Right atrium auricular region (tissue), 2 donors: ENCODE data around the gene CDH16. TPM values are rescaled to one million over a fixed set of nuclear protein-coding genes. Genes with fewer than 3 reads are reported as not detected.
"Not testable (repeated sequence)": the region's sequence is repeated elsewhere in the genome, so short reads cannot be mapped to it uniquely, and the experiment has no call there.

ENCODE experiments used
- DNase-seq: peaks from one replicate; pipeline ENCODE4 v3.0.0-alpha.2; 2019; ENCODE audit warnings: low spot score
- H3K27ac ChIP-seq, 2 donors: fragments of 200-600 bp; sonication (generic); 1 replicate in 1 of 2; 2 replicates in 1 of 2; pipeline ENCODE4 v1.5.1; 2016 to 2019
- H3K27me3 ChIP-seq, 2 donors: fragments of 200-600 bp; sonication (generic); one replicate each; pipeline versions ENCODE4 v1.5.1 to v1.6.0; 2017 to 2019
- H3K36me3 ChIP-seq: fragments of 200-600 bp; sonication (generic); one replicate; pipeline ENCODE4 v1.5.1; 2016
- H3K4me1 ChIP-seq, 2 donors: fragments of 200-600 bp; sonication (generic); one replicate each; pipeline versions ENCODE4 v1.5.1 to v1.6.0; 2017 to 2019
- H3K4me3 ChIP-seq, 2 donors: fragments of 200-600 bp; sonication (generic); 1 replicate in 1 of 2; 2 replicates in 1 of 2; pipeline ENCODE4 v1.5.1; 2017 to 2019; ENCODE audit warnings: mild to moderate bottlenecking in 1 of 2, moderate library complexity in 1 of 2
- H3K9me3 ChIP-seq, 2 donors: fragments of 200-600 bp; sonication (generic); one replicate each; pipeline ENCODE4 v1.5.1; 2019
- total RNA-seq, 2 donors: library from RNA; depleted of rRNA; stranded (reverse); fragments of >200 nt; gene quantifications; one replicate each; pipeline ENCODE4 v1.1.0, GENCODE V29; 2016
- TF ChIP-seq, protein P1 (sequence below), 2 donors: fragments of 200-600 bp; sonication (generic); IDR thresholded peaks; one replicate each; pipeline ENCODE4 v1.5.1; 2019; ENCODE audit warnings: antibody characterized with exemption in 2 of 2

The CDH16 gene
- total RNA-seq, 2 donors from 2014 or later = 0.79 to 1.4 TPM

DNA sequence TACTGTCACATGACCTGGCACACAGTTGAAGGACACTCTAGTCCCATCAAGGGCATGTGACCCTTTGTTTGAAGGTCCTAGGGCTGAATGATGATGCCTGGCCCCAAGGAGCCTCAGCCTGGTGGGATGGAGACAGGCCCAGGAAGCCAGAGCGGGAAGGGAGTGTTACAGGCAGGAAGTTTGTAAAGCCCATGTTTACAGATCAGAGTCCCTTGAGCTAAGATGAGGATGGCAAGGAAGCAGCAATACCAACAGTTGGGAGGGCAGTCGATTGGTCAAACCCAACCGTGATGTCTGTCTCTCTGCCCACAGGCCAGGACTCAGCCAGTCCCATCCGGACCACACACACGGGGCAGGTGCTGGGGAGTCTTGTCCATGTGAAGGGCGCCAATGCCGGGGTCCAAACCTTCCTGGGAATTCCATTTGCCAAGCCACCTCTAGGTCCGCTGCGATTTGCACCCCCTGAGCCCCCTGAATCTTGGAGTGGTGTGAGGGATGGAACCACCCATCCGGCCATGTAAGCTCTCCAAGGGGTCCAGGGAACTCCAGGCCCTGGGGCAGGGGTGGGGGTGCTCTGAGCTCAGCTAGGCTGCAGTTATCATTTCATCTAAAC lies 19.1 kb upstream of the CDH16 start:
- DNase-seq = no peak
- H3K4me1 ChIP-seq = peaks cover 0 to 33% of the 10 kb centered on the region in 2 donors
- TF ChIP-seq, protein P1, sequence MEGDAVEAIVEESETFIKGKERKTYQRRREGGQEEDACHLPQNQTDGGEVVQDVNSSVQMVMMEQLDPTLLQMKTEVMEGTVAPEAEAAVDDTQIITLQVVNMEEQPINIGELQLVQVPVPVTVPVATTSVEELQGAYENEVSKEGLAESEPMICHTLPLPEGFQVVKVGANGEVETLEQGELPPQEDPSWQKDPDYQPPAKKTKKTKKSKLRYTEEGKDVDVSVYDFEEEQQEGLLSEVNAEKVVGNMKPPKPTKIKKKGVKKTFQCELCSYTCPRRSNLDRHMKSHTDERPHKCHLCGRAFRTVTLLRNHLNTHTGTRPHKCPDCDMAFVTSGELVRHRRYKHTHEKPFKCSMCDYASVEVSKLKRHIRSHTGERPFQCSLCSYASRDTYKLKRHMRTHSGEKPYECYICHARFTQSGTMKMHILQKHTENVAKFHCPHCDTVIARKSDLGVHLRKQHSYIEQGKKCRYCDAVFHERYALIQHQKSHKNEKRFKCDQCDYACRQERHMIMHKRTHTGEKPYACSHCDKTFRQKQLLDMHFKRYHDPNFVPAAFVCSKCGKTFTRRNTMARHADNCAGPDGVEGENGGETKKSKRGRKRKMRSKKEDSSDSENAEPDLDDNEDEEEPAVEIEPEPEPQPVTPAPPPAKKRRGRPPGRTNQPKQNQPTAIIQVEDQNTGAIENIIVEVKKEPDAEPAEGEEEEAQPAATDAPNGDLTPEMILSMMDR (IDR thresholded peaks at IDR 0.05) = no peak
- H3K27me3 ChIP-seq = no peaks in the 10 kb centered on the region
- H3K9me3 ChIP-seq = no peaks in the 10 kb centered on the region
- no peak overlapping the region for H3K4me3 ChIP-seq
- H3K27ac ChIP-seq = no peak overlapping the region
- H3K36me3 ChIP-seq = peaks cover 47% of the 10 kb centered on the region

DNA sequence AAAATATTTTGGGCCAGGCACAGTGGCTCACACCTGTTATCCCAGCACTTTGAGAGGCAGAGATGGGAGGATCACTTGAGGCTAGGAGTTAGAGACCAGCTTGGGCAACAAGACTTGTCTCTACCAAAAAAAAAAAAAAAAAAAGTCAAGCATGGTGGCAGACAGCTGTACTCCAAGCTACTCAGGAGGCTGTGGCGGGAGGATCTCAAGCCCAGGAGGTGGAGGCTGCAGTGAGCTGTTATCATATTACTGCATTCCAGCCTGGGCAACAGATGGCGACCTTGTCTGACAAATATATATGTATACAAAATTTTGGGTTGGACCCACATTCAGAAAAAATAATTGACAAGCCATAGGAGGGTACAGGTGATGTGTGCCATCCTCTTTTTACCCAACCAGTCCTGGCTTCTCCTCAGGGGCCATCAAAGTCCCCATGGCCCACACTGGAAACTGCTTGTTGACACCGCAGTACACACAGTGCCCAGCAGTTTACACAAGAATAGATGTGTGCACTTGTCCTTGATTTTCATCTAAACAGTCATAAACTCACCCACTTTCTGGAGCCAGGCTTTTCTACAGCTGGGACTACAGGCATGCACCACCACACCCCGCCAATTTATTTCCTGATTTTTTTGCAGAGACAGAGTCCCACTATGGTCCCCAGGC lies 18.3 kb upstream of the CDH16 start:
- Histone ChIP-seq H3K27ac (peak overlapping the region; percentile 92 to 97), H3K27me3 (no peaks in the 10 kb centered on the region), H3K36me3 (peaks cover 38% of the 10 kb centered on the region), H3K4me3 (peak overlapping the region in 1 of 2 donors; percentile 89), H3K9me3 (no peaks in the 10 kb centered on the region), H3K4me1 (peaks cover 0 to 40% of the 10 kb centered on the region in 2 donors)
- DNase-seq = no peak
- TF ChIP-seq, protein P1 (IDR thresholded peaks at IDR 0.05) = no peak

DNA sequence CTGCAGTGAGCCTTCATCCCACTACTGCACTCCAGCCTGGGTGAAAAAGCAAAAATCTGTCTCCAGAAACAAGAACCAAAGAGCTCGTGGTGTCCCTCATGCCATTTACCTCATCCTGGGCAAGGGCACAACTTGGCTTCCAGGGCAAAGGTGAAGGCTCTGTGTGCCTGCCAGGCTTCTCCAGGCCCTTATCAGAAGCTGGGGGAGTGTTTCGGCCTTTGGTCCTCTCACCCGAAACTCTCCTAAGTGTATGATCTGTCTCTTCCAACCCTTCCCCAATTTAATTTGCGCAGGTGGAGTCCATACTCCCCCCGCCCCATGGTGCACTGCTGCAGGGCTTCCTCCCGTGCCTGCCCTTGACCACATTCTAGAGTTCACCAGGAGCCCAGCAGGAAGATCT lies 17.8 kb upstream of the CDH16 start:
- Histone ChIP-seq H3K4me1 (peaks cover 0 to 40% of the 10 kb centered on the region in 2 donors), H3K36me3 (peaks cover 33% of the 10 kb centered on the region), H3K9me3 (no peaks in the 10 kb centered on the region), H3K27me3 (no peaks in the 10 kb centered on the region), H3K4me3 (peak overlapping the region; percentile 89 to 94), H3K27ac (peak overlapping the region; percentile 92 to 97)
- TF ChIP-seq, protein P1 (IDR thresholded peaks at IDR 0.05) = no peak
- no peak for DNase-seq

DNA sequence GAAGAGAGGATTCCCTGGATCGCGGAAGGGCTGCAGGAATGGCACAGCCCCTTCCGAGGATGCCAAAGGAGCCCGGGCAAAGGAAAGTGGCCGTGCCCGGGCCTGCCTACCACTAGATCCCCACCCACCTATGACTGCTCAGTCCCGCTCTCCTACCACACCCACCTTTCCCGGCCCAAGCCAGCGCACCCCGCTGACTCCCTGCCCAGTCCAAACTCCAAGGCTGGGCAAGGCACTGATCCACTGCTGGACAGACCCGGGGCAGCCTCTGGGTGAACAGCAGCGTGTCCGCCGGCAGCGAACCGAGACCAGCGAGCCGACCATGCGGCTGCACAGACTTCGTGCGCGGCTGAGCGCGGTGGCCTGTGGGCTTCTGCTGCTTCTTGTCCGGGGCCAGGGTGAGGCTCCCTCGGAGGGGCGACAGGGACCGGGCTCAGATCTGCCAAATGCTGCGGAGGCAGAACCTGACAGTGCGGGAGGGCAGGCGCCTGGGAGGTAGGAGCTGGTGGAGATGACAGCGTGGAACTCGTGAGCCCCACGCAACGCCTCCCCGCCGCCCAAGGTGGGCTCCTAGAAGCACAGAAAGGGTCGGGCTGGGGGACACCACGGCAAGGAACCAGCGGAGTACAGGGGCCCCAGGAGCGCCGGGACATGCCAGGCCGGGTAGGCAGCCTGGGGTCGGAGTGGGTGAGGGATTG lies 16.8 kb upstream of the CDH16 start, which contains the start of gene CES2:
Gene CES2 (plus strand): TSS at position 203 of the 698 bp plus-strand sequence. CDS start 120 bp downstream, at position 323.
- H3K9me3 ChIP-seq = no peaks in the 10 kb centered on the region
- H3K4me1 ChIP-seq = peaks cover 0 to 44% of the 10 kb centered on the region in 2 donors
- H3K36me3 ChIP-seq = peaks cover 23% of the 10 kb centered on the region
- H3K4me3 ChIP-seq = peak within 1 kb of the TSS; percentile 89 to 94
- H3K27ac ChIP-seq = peak within 1 kb of the TSS; percentile 92 to 97
- H3K27me3 ChIP-seq = no peaks in the 10 kb centered on the region
- TF ChIP-seq, protein P1 (IDR thresholded peaks at IDR 0.05) = no peak
- no peak for DNase-seq

DNA sequence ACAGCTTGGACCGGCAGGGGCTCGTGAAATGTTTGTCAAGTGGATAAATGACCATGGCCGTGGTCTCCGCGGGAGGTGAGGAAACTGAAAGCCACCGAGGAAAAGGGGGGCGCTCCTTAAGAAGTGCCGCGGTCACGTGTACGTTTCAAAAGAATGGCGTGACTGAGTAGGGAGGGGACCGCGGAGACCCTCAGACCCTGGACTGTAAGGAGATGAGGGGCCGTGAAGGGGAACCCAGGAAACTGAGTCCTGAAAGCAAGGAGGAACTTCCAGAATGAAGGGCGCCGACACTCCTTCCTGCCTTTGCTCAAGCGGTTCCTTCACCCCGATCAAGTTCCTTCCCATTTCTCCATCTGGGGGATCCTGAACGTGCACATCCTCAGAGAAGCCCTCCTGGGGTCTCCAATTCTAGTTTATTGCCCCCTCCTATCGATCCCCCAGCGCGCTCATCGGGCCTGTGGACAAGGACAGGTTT lies 16.2 kb upstream of the CDH16 start:
- peak overlapping the region; percentile 92 to 97 for H3K27ac ChIP-seq
- peak overlapping the region; percentile 89 to 94 for H3K4me3 ChIP-seq
- peaks cover 17% of the 10 kb centered on the region for H3K36me3 ChIP-seq
- DNase-seq, H3K9me3 ChIP-seq, H3K27me3 ChIP-seq: not testable (repeated sequence)
- H3K4me1 ChIP-seq = peaks cover 0 to 50% of the 10 kb centered on the region in 2 donors
